MM.1S (cell line): ENCODE measurements around the gene SQSTM1.

Experiments
- CTCF ChIP-seq: fragments of 300-600 bp; sonication (generic); IDR thresholded peaks from 2 replicates; pipeline ENCODE4 v1.5.1; 2016; ENCODE audit warnings: antibody characterized with exemption, low read length, mixed read lengths
- EZH2phosphoT487 ChIP-seq: fragments of 300-600 bp; sonication (generic); IDR thresholded peaks from 2 replicates; pipeline ENCODE4 v1.6.1; 2018; ENCODE audit warnings: antibody characterized with exemption, low read length

- no peak for TF ChIP-seq CTCF
- TF ChIP-seq EZH2phosphoT487 = no peak
These were observed 14.3 kb upstream of the SQSTM1 start, which contains the start of gene MGAT4B for GRCh38 chr5:179806250-179807048.
